Ovary (tissue), 9 donors: Measurements from ENCODE around the gene SMYD1. TPM values are rescaled to one million over a fixed set of nuclear protein-coding genes. Genes with fewer than 3 reads are reported as not detected.

ENCODE experiments used
- DNase-seq, 5 donors: peaks; one replicate each; pipeline ENCODE4 v3.0.0-alpha.2; 2019 to 2020
- H3K27ac ChIP-seq, 2 donors: fragments of 200-600 bp; one replicate each; pipeline versions ENCODE4 v1.5.1 to v1.8.0; 2019 to 2022
- H3K27me3 ChIP-seq: fragments of 200-600 bp; one replicate; pipeline ENCODE4 v1.8.0; 2022
- H3K36me3 ChIP-seq: fragments of 200-600 bp; sonication (generic); one replicate; pipeline ENCODE4 v1.5.1; 2019
- H3K4me1 ChIP-seq: one replicate; pipeline ENCODE4 v1.8.1; 2013; ENCODE audit warnings: mild to moderate bottlenecking, moderate library complexity; ENCODE audit not compliant: insufficient read depth
- H3K4me3 ChIP-seq: fragments of 200-600 bp; sonication (generic); one replicate; pipeline ENCODE4 v1.5.1; 2017
- H3K9me3 ChIP-seq, 2 donors: fragments of 200-600 bp in 1 of 2; sonication (generic) in 1 of 2; one replicate each; pipeline versions ENCODE4 v1.5.1 to v1.8.1; 2013 to 2019; ENCODE audit warnings: mild to moderate bottlenecking in 1 of 2, moderate library complexity in 1 of 2
- CTCF ChIP-seq, 3 donors: fragments of 450-650 bp in 2 of 3; fragments of 200-600 bp in 1 of 3; IDR thresholded peaks; one replicate each; pipeline versions ENCODE4 v1.5.1 to v1.8.0; 2016 to 2022; ENCODE audit warnings: antibody characterized with exemption in 3 of 3, mild to moderate bottlenecking in 1 of 3
- EP300 ChIP-seq: sonication (generic); formaldehyde crosslinking; IDR thresholded peaks from one replicate; pipeline ENCODE4 v1.6.1; 2017; ENCODE audit warnings: antibody characterized with exemption
- POLR2A ChIP-seq: fragments of 450-650 bp; IDR thresholded peaks from one replicate; pipeline ENCODE4 v1.6.1; 2017; ENCODE audit warnings: antibody characterized with exemption, mild to moderate bottlenecking, moderate library complexity
- WGBS, 3 donors: extraction: QIAGEN DNeasy Blood & Tissue Kit in 1 of 3; methylation state at CpG; one replicate each; pipeline versions ENCODE4 v1.1.5 to v1.1.7; 2013 to 2017; 5-methylcytosine and 5-hydroxymethylcytosine counted together
- intact Hi-C, 4 donors: fragments of 100-400 bp; cut with DNase I; formaldehyde crosslinking; loops; one replicate each; pipeline versions ENCODE4 v1.11.0 to v1.15.1; 2022 to 2023
- polyA plus RNA-seq, 2 donors: library from polyadenylated mRNA; stranded (reverse); fragments of 200-250 nt in 1 of 2; fragments of 350-450 nt in 1 of 2; fragmentation: Illumina TruSeq in 1 of 2; extraction: RNeasy Lipid Tissue Mini Kit (QIAGEN cat#74804) in 1 of 2; gene quantifications; one replicate each; pipeline ENCODE4 v1.2.3, GENCODE V29; 2013 to 2014
- total RNA-seq, 7 donors: library from RNA; depleted of rRNA in 2 of 7; stranded (reverse); fragments of >200 nt in 2 of 7; fragmentation: NEBNext Ultra II Directional in 3 of 7; extraction: Animal tissue kit (Norgen Biotek cat#: 25700) in 3 of 7; gene quantifications; one replicate each; pipeline versions ENCODE4 v1.1.0 to v1.2.4, GENCODE V29; 2016 to 2023
- donor health status: DM: no; HTN: no; CAD: no; lungs with moderate emphysema.
- donor health status: DM: no; HTN: no; CAD: no.
- donor health status: Bipolar disorder and iron deficiency.
- donor health status: DM: yes; HTN: yes; CAD: no.
- donor health status: DM: no; HTN: no; CAD: no.
- donor health status: DM: yes; HTN: yes; CAD: no.

The SMYD1 gene
- total and polyA plus RNA-seq, 9 donors = 0.05 to 0.10 TPM; not detected in 7

GRCh38 chr2:88053934-88054781, 13.5 kb upstream of the SMYD1 start:
- peaks cover 7% of the 10 kb centered on the region for H3K4me1 ChIP-seq
- no peak for TF ChIP-seq EP300
- TF ChIP-seq POLR2A = no peak
- TF ChIP-seq CTCF (IDR thresholded peaks at IDR 0.05) = no peak
- no peak for DNase-seq
- no peaks in the 10 kb centered on the region for H3K9me3 ChIP-seq
- H3K4me3 ChIP-seq = peak overlapping the region; percentile 95
- intact Hi-C loops = loop anchor here in 1 of 4 donors (10.0 kb wide), 1 partner anchor 111 kb away; no protein-coding TSS in a partner anchor
- H3K27me3 ChIP-seq = no peaks in the 10 kb centered on the region
- WGBS, 3 donors = 55 to 61% (median 56%) methylated on average over 10 of the region's 10 CpGs
- H3K36me3 ChIP-seq = no peaks in the 10 kb centered on the region
- peak overlapping the region in 1 of 2 donors; percentile 96 for H3K27ac ChIP-seq

- Histone ChIP-seq H3K27ac (peak overlapping the region; percentile 95 to 96), H3K27me3 (no peaks in the 10 kb centered on the region), H3K36me3 (no peaks in the 10 kb centered on the region), H3K4me3 (peak overlapping the region; percentile 95), H3K9me3 (no peaks in the 10 kb centered on the region), H3K4me1 (peaks cover 7% of the 10 kb centered on the region)
- TF ChIP-seq POLR2A (no peak), EP300 (no peak), CTCF (IDR thresholded peaks at IDR 0.05) (no peak)
- intact Hi-C loops = loop anchor here in 1 of 4 donors (10.0 kb wide), 1 partner anchor 110 kb away; no protein-coding TSS in a partner anchor
- peak; percentile 16 to 45 (median 28) for DNase-seq
- 26 to 33% (median 33%) methylated on average over 25 of the region's 25 CpGs for WGBS, 3 donors
Measured at GRCh38 chr2:88054782-88055370, 12.7 kb upstream of the SMYD1 start.

- no peaks in the 10 kb centered on the region for H3K36me3 ChIP-seq
- peaks cover 7% of the 10 kb centered on the region for H3K4me1 ChIP-seq
- 0 to 1% (median 0%) methylated on average over 57 to 77 of the region's 77 CpGs for WGBS, 3 donors
- H3K9me3 ChIP-seq = no peaks in the 10 kb centered on the region
- no peak for TF ChIP-seq EP300
- TF ChIP-seq POLR2A = peak; percentile 86
- H3K27me3 ChIP-seq = no peaks in the 10 kb centered on the region
- peak within 1 kb of the TSS; percentile 95 for H3K4me3 ChIP-seq
- H3K27ac ChIP-seq = peak within 1 kb of the TSS; percentile 95 to 96
- intact Hi-C loops = loop anchor here in 1 of 4 donors (10.0 kb wide), 1 partner anchor 109 kb away; no protein-coding TSS in a partner anchor
- peak; percentile 91 to 95 (median 93) for DNase-seq
Measured at GRCh38 chr2:88055371-88056128, 12.1 kb upstream of the SMYD1 start, which contains the start of gene KRCC1. Gene KRCC1, minus strand, starts transcription at chr2:88055783. Its CDS starts 27,220 bp downstream, at chr2:88028563.

GRCh38 chr2:88057437-88057844, 10.2 kb upstream of the SMYD1 start:
- Histone ChIP-seq H3K9me3 (no peaks in the 10 kb centered on the region), H3K4me1 (peaks cover 7% of the 10 kb centered on the region), H3K27me3 (no peaks in the 10 kb centered on the region), H3K4me3 (no peak overlapping the region), H3K36me3 (no peaks in the 10 kb centered on the region), H3K27ac (no peak overlapping the region)
- WGBS, 3 donors = 56 to 73% (median 73%) methylated on average over 4 of the region's 4 CpGs
- intact Hi-C loops = loop anchor here in 1 of 4 donors (10.0 kb wide), 1 partner anchor 107 kb away; no protein-coding TSS in a partner anchor
- no peak for DNase-seq
- TF ChIP-seq EP300 = no peak
- no peak for TF ChIP-seq CTCF (IDR thresholded peaks at IDR 0.05)
- TF ChIP-seq POLR2A = no peak
